CD4-positive, alpha-beta T cell (primary cell): Measurements from ENCODE around the gene PKIG. TPM values are rescaled to one million over a fixed set of nuclear protein-coding genes. Genes with fewer than 3 reads are reported as not detected.

ENCODE experiments used
- ATAC-seq: fragments of 200-7000 bp; cut with Tn5 transposase; one replicate; pipeline ENCODE4 v1.10.0; 2022; ENCODE audit warnings: mild to moderate bottlenecking; ENCODE audit not compliant: poor library complexity
- CTCF ChIA-PET: fragments of 350-600 bp; sonication (Branson Sonifier 250); formaldehyde crosslinking; loops from one replicate; lab custom pipeline; 2021; ENCODE audit warnings: antibody characterized with exemption, inconsistent platforms; lab: Charles Lee
- POLR2A ChIA-PET: fragments of 350-600 bp; sonication (Branson Sonifier 250); formaldehyde crosslinking; loops from one replicate; lab custom pipeline; 2021; ENCODE audit warnings: antibody characterized with exemption, inconsistent platforms; lab: Charles Lee
- DNase-seq, 14 experiments: peaks; one replicate each; pipeline ENCODE4 v3.0.0-alpha.2; 2013 to 2020; ENCODE audit warnings: mixed read lengths in 2 of 14
- H3K27ac ChIP-seq, 2 donors: one replicate each; pipeline versions ENCODE4 v1.5.1 to v1.7.0; 2013; ENCODE audit warnings: low read length in 2 of 2, low read depth in 1 of 2, mild to moderate bottlenecking in 1 of 2
- H3K27me3 ChIP-seq, 2 experiments: 1 replicate in 1 of 2; 2 replicates in 1 of 2; pipeline versions ENCODE4 v1.6.1 to v1.7.0; 2013; ENCODE audit warnings: low read length in 2 of 2, control low read depth in 1 of 2, mild to moderate bottlenecking in 1 of 2, moderate library complexity in 1 of 2; ENCODE audit not compliant: insufficient read depth in 2 of 2, control insufficient read depth in 1 of 2
- H3K36me3 ChIP-seq: one replicate; pipeline ENCODE4 v1.6.1; 2013; ENCODE audit warnings: low read length, control low read depth; ENCODE audit not compliant: insufficient read depth
- H3K4me1 ChIP-seq: one replicate; pipeline ENCODE4 v1.6.1; 2013; ENCODE audit warnings: low read length, control low read depth; ENCODE audit not compliant: insufficient read depth
- H3K4me3 ChIP-seq: one replicate; pipeline ENCODE4 v1.5.1; 2013; ENCODE audit warnings: mild to moderate bottlenecking, low read length, moderate library complexity
- H3K9me3 ChIP-seq, 2 experiments: 1 replicate in 1 of 2; 2 replicates in 1 of 2; pipeline versions ENCODE4 v1.6.1 to v1.7.0; 2013; ENCODE audit warnings: low read length in 2 of 2, mild to moderate bottlenecking in 2 of 2, control low read depth in 1 of 2, moderate library complexity in 1 of 2; ENCODE audit not compliant: control insufficient read depth in 1 of 2, insufficient read depth in 1 of 2
- H3K27ac Mint-ChIP-seq: one replicate; pipeline ENCODE4 v1.8.0; 2020; ENCODE audit warnings: mixed read lengths
- H3K27me3 Mint-ChIP-seq: one replicate; pipeline ENCODE4 v1.8.0; 2021; ENCODE audit warnings: mixed read lengths
- H3K36me3 Mint-ChIP-seq: one replicate; pipeline ENCODE4 v1.8.0; 2021; ENCODE audit warnings: low read depth, mixed read lengths
- H3K4me1 Mint-ChIP-seq: one replicate; pipeline ENCODE4 v1.8.0; 2021; ENCODE audit warnings: low read depth, mixed read lengths
- H3K4me3 Mint-ChIP-seq: one replicate; pipeline ENCODE4 v1.8.0; 2020; ENCODE audit warnings: mild to moderate bottlenecking, mixed read lengths
- H3K9me3 Mint-ChIP-seq: one replicate; pipeline ENCODE4 v1.8.0; 2020; ENCODE audit warnings: mixed read lengths
- CTCF ChIP-seq: fragments of 200-600 bp; IDR thresholded peaks from one replicate; pipeline ENCODE4 v1.8.0; 2022; ENCODE audit warnings: antibody characterized with exemption, mild to moderate bottlenecking
- intact Hi-C, 2 experiments: fragments of 100-400 bp; cut with DNase I in 1 of 2; cut with micrococcal nuclease in 1 of 2; formaldehyde crosslinking; loops; one replicate each; pipeline versions ENCODE4 v1.15.1 to v1.9.0; 2023 to 2025; cut with DNase I, micrococcal nuclease
- total RNA-seq, 174 experiments: library from RNA in 2 of 174; stranded (reverse) in 2 of 174; gene quantifications; one replicate each; pipeline ENCODE4 v1.2.3 and lab custom pipeline; 2021 to 2026

The PKIG gene
- total RNA-seq, 2 experiments from 2014 or later = 1.7 to 2.4 TPM

DNA sequence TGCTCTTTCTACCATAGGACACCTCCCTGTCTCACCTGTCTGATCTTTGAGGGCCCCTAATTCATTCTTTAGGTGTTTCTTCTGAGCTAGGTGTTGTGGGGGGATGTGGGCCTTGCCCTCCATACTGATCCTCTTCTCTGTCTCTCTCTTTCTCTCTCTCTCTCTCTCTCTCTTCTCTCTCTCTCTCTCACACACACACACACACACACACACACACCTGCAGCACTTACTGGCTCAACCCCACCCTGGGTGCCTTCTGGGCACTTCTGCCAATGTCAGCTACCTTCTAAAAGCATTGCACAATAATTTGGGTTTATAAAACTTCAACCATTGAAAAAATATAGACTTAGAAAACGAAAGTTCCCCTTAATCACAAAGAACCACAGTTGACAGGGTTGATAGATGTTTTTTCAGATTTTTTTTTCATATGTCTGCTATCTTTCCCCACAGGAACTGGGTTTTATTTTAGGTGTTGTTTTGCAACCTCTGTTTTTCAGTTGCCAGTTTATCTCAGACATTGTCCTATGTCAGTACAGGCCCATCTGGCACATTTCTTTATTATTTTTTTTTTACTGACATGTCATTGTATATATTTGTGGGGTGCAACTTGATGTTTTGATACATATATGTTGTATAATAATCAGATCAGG is 28.1 kb downstream of the PKIG start:
- H3K4me1 ChIP-seq = peaks cover 36% of the 10 kb centered on the region
- Mint-ChIP-seq H3K4me3 (peak overlapping the region; percentile 83), H3K4me1 (peaks cover 47% of the 10 kb centered on the region), H3K27me3 (no peaks in the 10 kb centered on the region), H3K27ac (peak overlapping the region; percentile 98), H3K9me3 (no peaks in the 10 kb centered on the region), H3K36me3 (peaks cover 18% of the 10 kb centered on the region)
- no peak overlapping the region for H3K4me3 ChIP-seq
- H3K27me3 ChIP-seq = no peaks in the 10 kb centered on the region
- no peak for TF ChIP-seq CTCF
- H3K36me3 ChIP-seq = peaks cover 13% of the 10 kb centered on the region
- DNase-seq (peak in 9 of 14 experiments; percentile 13 to 69 (median 42)), ATAC-seq (peak; percentile 63)
- ChIA-PET POLR2A (interaction anchor here (0.6 to 2.0 kb wide), 14 partner anchors 8 to 408 kb away, joined by 3 to 26 read pairs (median 5); partner anchors contain the start of genes ADA and SERINC3), CTCF (interaction anchor here (0.6 to 2.9 kb wide), 18 partner anchors 8 to 392 kb away, joined by 3 to 14 read pairs (median 3); partner anchors contain the start of genes FITM2, SERINC3 and TTPAL)
- intact Hi-C loops = loop anchor here (1.0 to 10.0 kb wide), 12 partner anchors 42 to 396 kb away; partner anchors contain the start of genes FITM2 (in 2 of the 2), TTPAL (in 2 of the 2), ADA (in 1 of the 2) and SERINC3 (in 1 of the 2)
- peaks cover 0 to 6% of the 10 kb centered on the region in 2 experiments for H3K9me3 ChIP-seq
- H3K27ac ChIP-seq = peak overlapping the region; percentile 35 to 86

GRCh38 chr20:44613575-44613974 is 31.2 kb downstream of the PKIG start:
- H3K4me3 ChIP-seq = no peak overlapping the region
- peaks cover 14% of the 10 kb centered on the region for H3K36me3 ChIP-seq
- POLR2A ChIA-PET = interaction anchor here (2.4 kb wide), 1 partner anchor 37 kb away, joined by 9 read pairs; the partner anchor contains the start of gene ADA
- no peak for TF ChIP-seq CTCF
- Mint-ChIP-seq H3K27ac (peak overlapping the region; percentile 98), H3K9me3 (no peaks in the 10 kb centered on the region), H3K4me1 (peaks cover 75% of the 10 kb centered on the region), H3K27me3 (no peaks in the 10 kb centered on the region), H3K36me3 (peaks cover 37% of the 10 kb centered on the region), H3K4me3 (no peak overlapping the region)
- no peak overlapping the region for H3K27ac ChIP-seq
- ATAC-seq (no peak), DNase-seq (no peak)
- CTCF ChIA-PET = no interaction called here
- intact Hi-C loops = loop anchor here (5.0 to 10.0 kb wide), 4 partner anchors 39 to 299 kb away; partner anchors contain the start of genes ADA (in 1 of the 2), FITM2 (in 1 of the 2) and TTPAL (in 1 of the 2)
- H3K9me3 ChIP-seq = no peaks in the 10 kb centered on the region
- H3K4me1 ChIP-seq = peaks cover 64% of the 10 kb centered on the region
- no peaks in the 10 kb centered on the region for H3K27me3 ChIP-seq

DNA sequence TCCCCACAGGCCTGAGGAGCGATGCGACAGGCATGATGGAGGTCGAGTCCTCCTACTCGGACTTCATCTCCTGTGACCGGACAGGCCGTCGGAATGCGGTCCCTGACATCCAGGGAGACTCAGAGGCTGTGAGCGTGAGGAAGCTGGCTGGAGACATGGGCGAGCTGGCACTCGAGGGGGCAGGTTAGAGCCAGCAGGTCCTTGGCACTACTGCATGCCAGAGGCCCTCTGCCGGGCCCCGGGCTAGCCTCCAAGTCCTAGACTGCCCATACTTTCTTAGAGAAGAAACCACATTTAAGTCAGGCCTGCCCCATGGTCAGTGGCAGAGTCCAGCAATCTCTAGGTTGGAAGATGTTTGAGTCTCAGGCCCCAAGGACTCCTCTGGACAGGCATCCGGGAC is 32.1 kb downstream of the PKIG start:
- H3K27ac Mint-ChIP-seq = peak overlapping the region; percentile 98
- H3K4me1 Mint-ChIP-seq = peaks cover 85% of the 10 kb centered on the region
- POLR2A ChIA-PET = interaction anchor here (2.4 kb wide), 1 partner anchor 36 kb away, joined by 9 read pairs; the partner anchor contains the start of gene ADA
- H3K36me3 Mint-ChIP-seq = peaks cover 42% of the 10 kb centered on the region
- H3K9me3 Mint-ChIP-seq = no peaks in the 10 kb centered on the region
- no peak overlapping the region for H3K4me3 ChIP-seq
- no peak for TF ChIP-seq CTCF
- H3K27me3 Mint-ChIP-seq = no peaks in the 10 kb centered on the region
- no peak overlapping the region for H3K4me3 Mint-ChIP-seq
- H3K9me3 ChIP-seq = no peaks in the 10 kb centered on the region
- ATAC-seq = no peak
- DNase-seq = no peak
- H3K4me1 ChIP-seq = peaks cover 70% of the 10 kb centered on the region
- H3K36me3 ChIP-seq = peaks cover 19% of the 10 kb centered on the region
- intact Hi-C loops = loop anchor here (5.0 to 10.0 kb wide), 4 partner anchors 38 to 300 kb away; partner anchors contain the start of genes ADA (in 1 of the 2), FITM2 (in 1 of the 2) and TTPAL (in 1 of the 2)
- H3K27ac ChIP-seq = peak overlapping the region in 1 of 2 donors; percentile 29
- CTCF ChIA-PET = no interaction called here
- H3K27me3 ChIP-seq = no peaks in the 10 kb centered on the region
